AG04450 (cell line): ENCODE measurements around the gene TRAK2. TPM values are rescaled to one million over a fixed set of nuclear protein-coding genes. Genes with fewer than 3 reads are reported as not detected.
"Not testable (repeated sequence)": the region's sequence is repeated elsewhere in the genome, so short reads cannot be mapped to it uniquely, and the experiment has no call there.

Experiments
- CTCF ChIA-PET: fragments of 300-600, 350-600 bp; formaldehyde crosslinking; extraction: SDS; loops from one replicate; lab custom pipeline; 2022; ENCODE audit warnings: antibody characterized with exemption, inconsistent platforms; lab: Charles Lee
- POLR2A ChIA-PET: fragments of 350-600 bp; formaldehyde crosslinking; extraction: SDS; loops from one replicate; lab custom pipeline; 2021; ENCODE audit warnings: antibody characterized with exemption, inconsistent platforms; lab: Yijun Ruan, JAX
- DNase-seq: peaks from one replicate; pipeline ENCODE4 v3.0.0-alpha.2; 2011; ENCODE audit warnings: low read depth, low spot score
- H3K27ac ChIP-seq: one replicate; pipeline ENCODE4 v1.5.1; 2012; ENCODE audit warnings: low read depth, low read length, control low read depth
- H3K27me3 ChIP-seq: one replicate; pipeline ENCODE4 v1.6.0; 2012; ENCODE audit warnings: low read length; ENCODE audit not compliant: control insufficient read depth, insufficient read depth
- H3K4me3 ChIP-seq: 2 replicates; pipeline ENCODE4 v1.5.1; 2011; ENCODE audit warnings: mild to moderate bottlenecking, low read depth, low read length, control low read depth
- H3K9me3 ChIP-seq: 2 replicates; pipeline ENCODE4 v1.5.1; 2012; ENCODE audit warnings: low read length; ENCODE audit not compliant: control insufficient read depth, insufficient read depth
- CTCF ChIP-seq: IDR thresholded peaks from 2 replicates; pipeline ENCODE4 v1.5.1; 2011; ENCODE audit warnings: low read depth, low read length, control low read depth, inconsistent platforms
- polyA plus RNA-seq: library from polyadenylated mRNA; depleted of rRNA; stranded (reverse); fragments of >200 nt; gene quantifications from 2 replicates; pipeline ENCODE4 v1.2.3, GENCODE V29; 2011

Gene TRAK2
- polyA plus RNA-seq, 1 experiment: 38.4 TPM

- POLR2A ChIA-PET: interaction anchor here (1.0 kb wide), 1 partner anchor 9 kb away, joined by 3 read pairs; no protein-coding TSS in a partner anchor
Measured at GRCh38 chr2:201440182-201440581, 11.1 kb downstream of the TRAK2 start.

GRCh38 chr2:201439336-201439922, 11.8 kb downstream of the TRAK2 start:
- not testable (repeated sequence) for H3K9me3 ChIP-seq, H3K4me3 ChIP-seq, DNase-seq, H3K27ac ChIP-seq, H3K27me3 ChIP-seq
- ChIA-PET CTCF (interaction anchor here (1.0 kb wide), 1 partner anchor 207 kb away, joined by 3 read pairs; no protein-coding TSS in a partner anchor), POLR2A (interaction anchor here (1.0 kb wide), 1 partner anchor 10 kb away, joined by 3 read pairs; no protein-coding TSS in a partner anchor)

More at GRCh38 chr2:201440182-201440581, 11.1 kb downstream of the TRAK2 start:
- Histone ChIP-seq H3K9me3 (no peaks in the 10 kb centered on the region), H3K27ac (no peak overlapping the region), H3K27me3 (no peaks in the 10 kb centered on the region), H3K4me3 (no peak overlapping the region)
- DNase-seq: no peak
- TF ChIP-seq CTCF: no peak
- CTCF ChIA-PET: interaction anchor here (0.6 to 1.0 kb wide), 2 partner anchors 208 to 315 kb away, joined by 3 read pairs; no protein-coding TSS in a partner anchor

GRCh38 chr2:201436141-201436540, 15.1 kb downstream of the TRAK2 start:
- Histone ChIP-seq H3K27ac (no peak overlapping the region), H3K4me3 (no peak overlapping the region), H3K9me3 (no peaks in the 10 kb centered on the region), H3K27me3 (no peaks in the 10 kb centered on the region)
- no peak for TF ChIP-seq CTCF
- ChIA-PET POLR2A (no interaction called here), CTCF (interaction anchor here (0.6 kb wide), 2 partner anchors 20 to 55 kb away, joined by 4 to 8 read pairs; no protein-coding TSS in a partner anchor)
- no peak for DNase-seq

GRCh38 chr2:201433394-201433995, 17.8 kb downstream of the TRAK2 start:
- no peak overlapping the region for H3K27ac ChIP-seq
- H3K9me3 ChIP-seq: peaks cover 3% of the 10 kb centered on the region; the same call in 1 of the 2 replicates
- DNase-seq: no peak
- TF ChIP-seq CTCF: no peak
- POLR2A ChIA-PET: interaction anchor here (1.4 to 1.9 kb wide), 2 partner anchors 18 to 20 kb away, joined by 4 to 11 read pairs; partner anchors contain the start of genes STRADB and TRAK2
- no peaks in the 10 kb centered on the region for H3K27me3 ChIP-seq
- no peak overlapping the region for H3K4me3 ChIP-seq
- CTCF ChIA-PET: interaction anchor here (0.5 to 0.9 kb wide), 2 partner anchors 18 to 527 kb away, joined by 3 to 4 read pairs; partner anchors contain the start of genes STRADB and TRAK2

- Histone ChIP-seq H3K9me3 (peaks cover 3% of the 10 kb centered on the region; the same call in 1 of the 2 replicates), H3K27ac (no peak overlapping the region), H3K27me3 (no peaks in the 10 kb centered on the region), H3K4me3 (no peak overlapping the region)
- ChIA-PET POLR2A (interaction anchor here (1.4 to 1.9 kb wide), 2 partner anchors 18 to 19 kb away, joined by 4 to 11 read pairs; partner anchors contain the start of genes STRADB and TRAK2), CTCF (interaction anchor here (0.5 to 0.9 kb wide), 2 partner anchors 18 to 526 kb away, joined by 3 to 4 read pairs; partner anchors contain the start of genes STRADB and TRAK2)
- TF ChIP-seq CTCF: no peak
- DNase-seq: no peak
Measured at GRCh38 chr2:201432621-201433393, 18.5 kb downstream of the TRAK2 start.
